Smooth muscle cell of the umbilical artery (primary cell): ENCODE measurements around the gene FAM118A. TPM values are rescaled to one million over a fixed set of nuclear protein-coding genes. Genes with fewer than 3 reads are reported as not detected.

Experiments used
- total RNA-seq: library from RNA; depleted of rRNA; stranded (reverse); fragments of >200 nt; gene quantifications from 2 replicates; pipeline ENCODE4 v1.2.3, GENCODE V29; 2014

The FAM118A gene
- total RNA-seq: 10.4 and 13.6 TPM in 2 replicates

GRCh38 chr22:45309422-45310227 is at the start of gene FAM118A:
FAM118A (plus strand) TSS chr22:45309934; CDS start chr22:45322380, 12,446 bp downstream.

GRCh38 chr22:45284705-45285262 is 24.9 kb upstream of the FAM118A start, which contains the start of gene UPK3A:
UPK3A (plus strand) TSS chr22:45284949; CDS start chr22:45285014, 65 bp downstream.

Other genes starting within 250 kb of the FAM118A start
- 21.4 and 41.3 TPM in 2 replicates for gene NUP50, start 146.0 kb upstream of the FAM118A start, total RNA-seq
- 49.3 and 60.9 TPM in 2 replicates for gene KIAA0930, start 69.0 kb upstream of the FAM118A start, total RNA-seq
- not detected in 2 replicates for gene UPK3A, start 25.0 kb upstream of the FAM118A start, total RNA-seq
- gene SMC1B, start 103.7 kb downstream of the FAM118A start, total RNA-seq: not detected in 2 replicates
- 0.30 and 0.78 TPM in 2 replicates for gene RIBC2, start 103.8 kb downstream of the FAM118A start, total RNA-seq
- gene FBLN1, start 192.9 kb downstream of the FAM118A start, total RNA-seq: 41.6 and 80.2 TPM in 2 replicates